Measurements from ENCODE around the gene COL27A1. TPM values are rescaled to one million over a fixed set of nuclear protein-coding genes. Genes with fewer than 3 reads are reported as not detected.

The COL27A1 gene
- total RNA-seq, 1 donor from 2014 or later: 8.0 TPM

DNA sequence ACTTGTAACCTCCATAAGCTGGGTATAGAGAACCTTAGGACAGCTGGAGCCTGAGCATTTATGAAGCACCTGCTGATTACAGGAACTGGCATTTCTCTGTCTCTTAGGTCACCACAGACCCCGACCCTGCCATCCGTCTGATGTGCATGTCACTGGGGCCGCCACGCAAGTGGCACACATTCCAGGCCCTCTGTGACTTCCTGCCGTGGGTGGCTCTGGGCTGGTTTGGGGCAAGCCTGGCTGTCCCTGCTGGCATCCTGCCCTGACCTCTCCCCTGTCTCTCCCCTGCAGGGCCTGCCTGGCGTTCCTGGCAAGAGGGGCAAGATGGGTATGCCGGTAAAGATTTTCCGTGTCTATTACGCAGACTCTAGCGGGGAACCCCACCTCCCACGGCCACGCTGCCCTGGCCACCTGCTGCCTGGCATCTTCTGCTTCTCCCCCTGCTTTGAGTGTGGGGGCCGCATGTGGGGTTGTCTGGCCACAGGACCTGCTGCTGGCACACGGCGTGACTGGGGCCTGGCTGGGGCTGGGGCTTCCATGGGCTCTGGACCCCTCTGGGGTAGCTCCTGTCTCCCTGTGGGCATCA, 55.4 kb downstream of the COL27A1 start:
- no peak for DNase-seq
- intact Hi-C loops (cut with DNase I): no loop called here
- ATAC-seq (ENCODE audit: poor library complexity): no peak

DNA sequence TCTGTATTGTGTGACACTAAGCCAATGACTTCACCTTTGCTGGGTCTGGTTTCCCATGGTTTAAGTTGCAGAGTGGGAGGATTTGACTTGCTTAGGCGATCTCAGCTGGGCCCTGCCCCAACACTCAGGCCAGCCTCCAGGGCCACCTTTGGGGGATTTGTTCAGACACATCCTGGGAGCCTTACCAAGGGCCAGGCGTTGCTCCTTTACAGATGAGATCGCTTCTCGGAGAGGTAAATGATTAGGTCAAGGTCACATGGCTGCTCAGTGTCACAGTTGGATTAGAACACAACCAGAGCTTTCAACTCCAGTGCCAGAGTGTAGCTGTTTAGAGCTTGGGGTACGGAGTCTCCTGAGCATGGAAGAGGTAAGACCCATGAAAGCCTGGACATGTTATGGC, 57.5 kb downstream of the COL27A1 start:
- no peak for DNase-seq
- intact Hi-C loops (cut with DNase I): no loop called here
- no peak for ATAC-seq (ENCODE audit: poor library complexity)

DNA sequence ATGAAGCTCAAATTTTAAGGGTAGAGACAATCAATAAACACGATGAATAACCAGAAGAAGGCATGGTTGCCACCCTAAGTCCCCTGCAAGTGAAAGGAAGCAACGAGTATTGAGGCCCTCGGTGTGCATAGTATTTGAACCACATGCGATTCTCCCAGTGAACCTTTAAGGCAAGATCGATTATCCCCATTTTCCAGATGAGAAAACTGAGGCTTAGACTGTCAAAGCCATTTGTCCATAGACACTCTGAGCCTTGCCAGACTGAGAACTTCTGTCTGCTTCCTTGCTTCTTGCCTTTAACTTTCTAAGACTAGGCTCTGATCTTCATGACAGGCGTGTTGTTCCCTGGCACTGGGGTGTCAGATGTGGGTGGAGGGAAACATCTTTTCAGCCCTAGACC, 58.2 kb downstream of the COL27A1 start:
- ATAC-seq (ENCODE audit: poor library complexity) (no peak), DNase-seq (no peak)
- intact Hi-C loops (cut with DNase I): no loop called here

- DNase-seq (peak; percentile 70), ATAC-seq (ENCODE audit: poor library complexity) (peak; percentile 33)
- intact Hi-C loops (cut with DNase I): no loop called here
Measured at GRCh38 chr9:114214181-114214580, 58.8 kb downstream of the COL27A1 start.

GRCh38 chr9:114214686-114215414, 59.5 kb downstream of the COL27A1 start:
- intact Hi-C loops (cut with DNase I): no loop called here
- DNase-seq: peak; percentile 50
- ATAC-seq (ENCODE audit: poor library complexity): peak; percentile 35

GRCh38 chr9:114216081-114216480, 60.7 kb downstream of the COL27A1 start:
- ATAC-seq (ENCODE audit: poor library complexity): peak; percentile 72
- DNase-seq: peak; percentile 75
- intact Hi-C loops (cut with DNase I): no loop called here

DNA sequence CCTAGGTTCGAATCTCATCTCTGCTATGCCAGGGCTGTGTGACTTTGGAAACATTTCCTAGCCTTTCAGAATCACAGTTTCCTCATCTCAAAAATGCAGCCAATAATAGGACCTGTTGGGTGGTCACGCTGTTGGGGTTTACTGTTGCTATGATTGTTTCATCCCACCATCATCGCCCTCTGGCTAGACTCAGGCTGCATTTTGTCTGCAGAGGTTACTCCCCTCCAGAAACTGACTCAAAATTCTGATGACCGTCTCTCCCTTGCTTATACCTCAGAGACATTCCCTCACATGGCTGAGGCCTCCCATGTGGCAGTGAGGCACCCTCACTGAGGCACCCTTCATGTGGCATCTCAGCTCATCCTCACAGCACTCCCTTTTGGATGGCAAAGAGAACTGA, 61.6 kb downstream of the COL27A1 start:
- intact Hi-C loops (cut with DNase I): no loop called here
- DNase-seq (no peak), ATAC-seq (ENCODE audit: poor library complexity) (no peak)

DNA sequence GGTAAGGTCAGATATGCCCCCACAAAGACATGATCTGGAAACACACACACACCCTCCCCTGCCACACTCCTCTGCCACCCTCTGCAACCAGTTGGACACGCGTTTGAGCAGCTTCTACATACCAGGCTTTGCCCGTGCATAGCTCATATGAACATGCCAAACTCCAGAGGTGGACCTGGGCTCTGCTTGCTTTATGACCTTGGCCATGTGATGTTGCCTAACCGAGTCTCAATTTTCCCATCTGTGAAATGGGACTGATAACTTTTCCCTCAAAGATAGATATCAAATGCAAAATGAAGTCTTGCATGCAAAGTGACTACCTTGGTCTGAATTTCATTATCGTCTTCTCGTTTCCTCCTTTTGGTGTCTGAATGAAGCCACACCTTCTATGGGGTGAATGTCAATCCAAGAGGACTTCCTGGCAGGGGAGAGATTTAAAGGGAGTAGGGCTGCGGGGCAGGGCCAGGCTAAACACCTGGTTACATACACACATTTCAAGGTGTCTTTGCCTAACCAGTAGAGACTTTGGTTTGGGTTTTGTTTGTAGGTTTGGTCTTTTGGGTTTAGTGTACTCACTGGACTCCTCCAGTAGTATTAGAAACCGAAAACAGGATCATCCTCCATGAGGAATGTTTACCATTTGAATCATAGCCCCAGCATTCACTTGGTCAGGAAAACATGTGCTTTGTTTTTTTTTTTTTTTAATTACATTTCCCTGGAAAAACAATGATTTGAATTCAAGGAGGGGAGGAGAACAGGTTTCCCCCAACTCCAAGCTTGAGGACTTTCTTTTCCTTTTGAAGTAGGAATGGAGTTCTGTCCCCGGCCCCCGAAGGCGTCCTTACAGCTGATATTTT, 63.2 kb downstream of the COL27A1 start:
- DNase-seq (no peak), ATAC-seq (ENCODE audit: poor library complexity) (no peak)
- intact Hi-C loops (cut with DNase I): no loop called here

DNA sequence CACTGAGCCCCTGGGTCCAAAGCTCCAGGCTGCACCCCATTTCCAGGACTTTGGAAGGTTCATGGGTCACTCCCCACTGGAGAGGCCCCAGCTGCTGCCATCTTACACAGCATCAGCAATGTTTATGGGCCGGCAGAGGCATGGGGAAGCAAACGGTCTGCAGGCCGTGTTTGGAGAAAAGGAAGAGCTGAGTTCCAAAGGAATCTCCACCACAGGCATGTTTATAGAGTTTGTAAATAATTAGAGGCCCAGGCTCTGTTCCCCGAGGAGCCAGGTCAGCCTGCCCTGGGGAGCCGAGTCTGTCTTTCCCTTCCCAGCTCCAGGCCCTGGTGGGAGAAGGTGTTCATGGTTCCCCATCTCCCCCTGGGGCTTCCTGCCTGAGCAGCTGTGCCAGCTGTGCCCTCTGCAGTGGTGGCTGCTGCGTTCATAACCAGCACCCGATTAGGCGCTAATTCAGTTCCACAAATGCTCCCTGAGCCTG, 64.8 kb downstream of the COL27A1 start:
- no peak for ATAC-seq (ENCODE audit: poor library complexity)
- DNase-seq: no peak
- intact Hi-C loops (cut with DNase I): no loop called here

DNA sequence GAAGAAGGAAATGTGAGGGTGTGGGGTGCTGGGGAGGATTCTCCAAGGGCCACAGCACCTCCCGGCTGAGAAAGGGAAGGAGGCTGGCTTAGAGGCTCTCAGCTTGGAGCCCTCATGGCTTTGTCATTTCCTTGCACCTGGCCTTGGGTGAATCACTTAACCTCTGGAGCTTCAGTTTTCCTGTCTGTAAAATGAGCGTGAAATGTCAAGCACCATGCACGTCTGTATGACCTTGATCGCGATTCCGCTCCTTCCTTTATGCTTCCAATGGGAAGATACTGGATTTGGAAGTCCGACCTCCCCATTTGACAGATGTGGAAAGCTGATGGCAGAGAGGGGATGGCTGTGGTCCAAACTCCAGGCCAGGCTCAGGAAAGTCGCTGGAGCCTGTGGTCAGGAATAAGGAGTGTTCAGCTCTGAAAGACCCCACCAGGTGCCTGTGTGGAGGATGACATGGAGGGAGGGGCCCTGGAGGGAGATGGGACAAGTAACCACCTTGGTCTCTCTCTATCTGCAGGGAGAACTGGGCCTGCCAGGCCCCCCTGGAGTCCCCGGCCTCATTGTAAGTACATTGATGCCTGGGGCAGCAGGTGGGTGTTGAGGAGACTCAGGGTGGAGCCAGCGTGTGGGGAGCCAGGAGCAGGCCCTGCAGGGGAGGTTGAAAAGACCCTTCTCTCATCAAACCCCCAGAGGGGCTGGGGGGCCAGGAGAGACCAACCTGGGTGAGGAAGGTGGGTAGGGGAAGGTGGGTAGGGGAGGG, 66.5 kb downstream of the COL27A1 start:
- ATAC-seq (ENCODE audit: poor library complexity) (no peak), DNase-seq (no peak)
- intact Hi-C loops (cut with DNase I): no loop called here

DNA sequence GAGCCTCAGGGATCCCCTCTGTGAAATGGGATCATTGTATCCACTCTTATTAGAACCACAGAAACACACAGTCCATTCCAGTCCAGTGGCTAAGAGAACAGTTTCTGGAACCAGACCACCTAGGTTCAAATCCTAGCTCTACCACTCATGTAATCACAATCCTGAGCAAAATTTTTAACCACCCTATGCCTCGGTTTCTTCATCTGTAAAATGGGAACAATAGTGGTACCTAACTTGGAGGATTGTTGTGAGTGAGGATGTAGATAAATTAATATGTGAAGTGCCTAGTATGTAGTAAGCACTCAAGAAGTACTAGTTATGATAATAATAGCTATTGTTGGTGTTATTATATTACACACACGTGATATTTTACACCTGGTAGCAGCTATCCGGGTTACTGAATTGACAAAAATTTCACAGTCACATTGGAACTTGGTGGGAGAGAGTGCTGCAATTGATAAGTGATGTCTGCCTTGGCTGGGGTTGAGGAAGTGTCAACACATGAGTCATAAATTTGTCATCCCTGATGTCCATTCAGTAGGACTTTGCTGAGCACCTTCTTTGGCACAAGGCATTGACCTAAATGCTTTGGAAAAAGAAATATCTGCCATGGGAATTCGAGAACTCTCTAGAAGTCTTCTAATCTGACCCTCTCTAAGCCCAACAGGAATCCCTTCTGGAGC, 68.4 kb downstream of the COL27A1 start:
- intact Hi-C loops (cut with DNase I): no loop called here
- ATAC-seq (ENCODE audit: poor library complexity) (no peak), DNase-seq (no peak)

- DNase-seq: no peak
- intact Hi-C loops (cut with DNase I): no loop called here
- no peak for ATAC-seq (ENCODE audit: poor library complexity)
Measured at GRCh38 chr9:114224247-114224610, 68.9 kb downstream of the COL27A1 start.

- intact Hi-C loops (cut with DNase I): no loop called here
- no peak for DNase-seq
- peak; percentile 35 for ATAC-seq (ENCODE audit: poor library complexity)
Measured at GRCh38 chr9:114225561-114226212, 70.3 kb downstream of the COL27A1 start.

GRCh38 chr9:114226246-114227055, 71.1 kb downstream of the COL27A1 start:
- DNase-seq: no peak
- no peak for ATAC-seq (ENCODE audit: poor library complexity)
- intact Hi-C loops (cut with DNase I): no loop called here

DNA sequence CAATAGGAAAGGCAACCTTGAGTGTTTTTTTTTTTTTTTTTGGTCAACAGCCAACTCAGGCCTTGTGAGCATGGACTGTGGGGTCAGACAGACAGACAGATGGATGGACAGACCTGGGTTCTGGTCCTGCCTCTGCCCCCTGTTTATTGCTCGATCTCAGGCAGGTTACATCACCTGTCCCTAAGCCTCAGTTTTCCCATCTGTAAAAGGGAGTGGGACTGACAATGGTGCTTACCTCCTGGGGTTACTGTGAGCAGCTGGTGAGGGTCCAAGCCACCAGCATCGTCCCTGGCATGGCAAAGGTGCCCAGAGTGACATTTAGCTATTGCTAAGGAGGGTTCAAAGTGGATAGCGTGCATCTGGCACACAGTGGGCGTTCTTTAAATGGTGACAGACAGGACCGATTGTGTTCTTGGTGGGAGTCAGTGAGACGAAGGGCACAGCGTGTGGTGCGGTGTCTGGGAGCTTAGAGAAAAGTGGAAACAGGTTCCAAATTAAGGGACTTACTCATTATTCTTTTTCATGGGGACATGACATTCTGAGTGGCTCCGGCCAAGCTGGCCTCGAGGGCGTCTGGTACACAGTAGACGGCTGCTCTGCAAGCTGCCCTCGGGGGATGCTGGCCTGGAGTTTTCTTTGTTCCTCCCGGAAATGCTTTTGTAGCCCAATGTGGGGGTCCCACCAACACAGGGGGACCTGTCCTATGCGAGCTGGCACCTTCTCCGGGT, 72.1 kb downstream of the COL27A1 start:
- no peak for ATAC-seq (ENCODE audit: poor library complexity)
- intact Hi-C loops (cut with DNase I): no loop called here
- no peak for DNase-seq

GRCh38 chr9:114228016-114228808, 72.9 kb downstream of the COL27A1 start:
- ATAC-seq (ENCODE audit: poor library complexity) (no peak), DNase-seq (peak; percentile 10)
- intact Hi-C loops (cut with DNase I): no loop called here

All from Right ventricle myocardium superior (tissue), 1 donor.